KG1 (cell line): ENCODE measurements around the gene NOS3.
"Not testable (repeated sequence)": the region's sequence is repeated elsewhere in the genome, so short reads cannot be mapped to it uniquely, and the experiment has no call there.

Experiments
- DNase-seq: peaks from one replicate; lab custom pipeline; 2025; lab: John Stamatoyannopoulos, UW

Gene NOS3

GRCh38 chr7:151038951-151039849 lies 48.4 kb downstream of the NOS3 start:
- peak; percentile 27 for DNase-seq

GRCh38 chr7:151039850-151040548 lies 49.2 kb downstream of the NOS3 start:
- no peak for DNase-seq

- no peak for DNase-seq
Measured at GRCh38 chr7:151040616-151041375, 50.0 kb downstream of the NOS3 start.

GRCh38 chr7:151043449-151043848 lies 52.6 kb downstream of the NOS3 start:
- DNase-seq = not testable (repeated sequence)

GRCh38 chr7:151043959-151044358 lies 53.1 kb downstream of the NOS3 start:
- no peak for DNase-seq

GRCh38 chr7:151045262-151045661 lies 54.4 kb downstream of the NOS3 start:
- no peak for DNase-seq

- no peak for DNase-seq
Measured at GRCh38 chr7:151045967-151046366, 55.1 kb downstream of the NOS3 start.

GRCh38 chr7:151046603-151047573 lies 56.1 kb downstream of the NOS3 start:
- DNase-seq = no peak

- DNase-seq = no peak
Measured at GRCh38 chr7:151047976-151048815, 57.4 kb downstream of the NOS3 start, which contains the start of gene ASIC3. TSS of gene ASIC3 (plus strand) at chr7:151048531. CDS start at chr7:151048886, 355 bp downstream.

- no peak for DNase-seq
Measured at GRCh38 chr7:151048911-151049463, 58.2 kb downstream of the NOS3 start.

- DNase-seq = no peak
Measured at GRCh38 chr7:151051108-151051507, 60.3 kb downstream of the NOS3 start.

- DNase-seq = no peak
Measured at GRCh38 chr7:151053096-151053495, 62.3 kb downstream of the NOS3 start.

GRCh38 chr7:151053751-151054150 lies 62.9 kb downstream of the NOS3 start:
- DNase-seq = no peak

- DNase-seq = no peak
Measured at GRCh38 chr7:151056283-151056665, 65.5 kb downstream of the NOS3 start.

GRCh38 chr7:151056666-151057505 lies 66.1 kb downstream of the NOS3 start:
- no peak for DNase-seq

- DNase-seq = no peak
Measured at GRCh38 chr7:151057506-151057988, 66.7 kb downstream of the NOS3 start, which contains the start of gene CDK5. TSS of gene CDK5 (minus strand) at chr7:151057897. CDS start at chr7:151057848, 49 bp downstream.

GRCh38 chr7:151057989-151058780 lies 67.4 kb downstream of the NOS3 start:
- DNase-seq = peak; percentile 75
